Stimulated activated CD4-positive, alpha-beta T cell treated with anti-CD3 and anti-CD28 coated beads, TNF-alpha, amount 100 ng/mL, for 1 hour (primary cell): ENCODE measurements around the gene CYP1A1.
"Not testable (repeated sequence)": the region's sequence is repeated elsewhere in the genome, so short reads cannot be mapped to it uniquely, and the experiment has no call there.

Source experiments
- DNase-seq, 3 donors: peaks; one replicate each; pipeline ENCODE4 v3.0.0-alpha.2; 2020; ENCODE audit warnings: low read depth in 3 of 3, low spot score in 1 of 3

CYP1A1 gene

GRCh38 chr15:74735305-74735704 lies 10.0 kb upstream of the CYP1A1 start:
- no peak for DNase-seq

- DNase-seq = no peak
Observed at GRCh38 chr15:74733269-74733668, 7.9 kb upstream of the CYP1A1 start.

- no peak for DNase-seq
Observed at GRCh38 chr15:74732846-74733245, 7.5 kb upstream of the CYP1A1 start.

GRCh38 chr15:74730619-74731316 lies 5.4 kb upstream of the CYP1A1 start:
- no peak for DNase-seq

GRCh38 chr15:74729372-74729771 lies 4.0 kb upstream of the CYP1A1 start:
- DNase-seq = not testable (repeated sequence)

- not testable (repeated sequence) for DNase-seq
Observed at GRCh38 chr15:74728699-74729098, 3.4 kb upstream of the CYP1A1 start.

GRCh38 chr15:74727727-74728126 lies 2.4 kb upstream of the CYP1A1 start:
- no peak for DNase-seq

GRCh38 chr15:74726774-74727164 lies 1.4 kb upstream of the CYP1A1 start:
- no peak for DNase-seq

- DNase-seq = peak in 1 of 3 donors; percentile 49
Observed at GRCh38 chr15:74725845-74726773, 781 bp upstream of the CYP1A1 start.

- no peak for DNase-seq
Observed at GRCh38 chr15:74724570-74725224, 631 bp downstream of the CYP1A1 start.

GRCh38 chr15:74723754-74724334 lies 1.5 kb downstream of the CYP1A1 start:
- DNase-seq = no peak

GRCh38 chr15:74723187-74723586 lies 2.1 kb downstream of the CYP1A1 start:
- no peak for DNase-seq

- DNase-seq = no peak
Observed at GRCh38 chr15:74722591-74722990, 2.7 kb downstream of the CYP1A1 start.

GRCh38 chr15:74716651-74717050 lies 8.7 kb downstream of the CYP1A1 start:
- no peak for DNase-seq

- DNase-seq = no peak
Observed at GRCh38 chr15:74712311-74712710, 13.0 kb downstream of the CYP1A1 start.

- no peak for DNase-seq
Observed at GRCh38 chr15:74710319-74711094, 14.8 kb downstream of the CYP1A1 start.

GRCh38 chr15:74709892-74710291 lies 15.4 kb downstream of the CYP1A1 start:
- no peak for DNase-seq

- no peak for DNase-seq
Observed at GRCh38 chr15:74709011-74709410, 16.3 kb downstream of the CYP1A1 start.

GRCh38 chr15:74696808-74697207 lies 28.5 kb downstream of the CYP1A1 start:
- no peak for DNase-seq

- no peak for DNase-seq
Observed at GRCh38 chr15:74696398-74696729, 29.0 kb downstream of the CYP1A1 start.
